Hippocampal formation (tissue), 2 donors: ENCODE results near the gene ZC3H6.
"Not testable (repeated sequence)": the region's sequence is repeated elsewhere in the genome, so short reads cannot be mapped to it uniquely, and the experiment has no call there.

Source experiments
- DNase-seq, 2 donors: peaks; one replicate each; lab custom pipeline; 2025; lab: John Stamatoyannopoulos, UW

The ZC3H6 gene

GRCh38 chr2:112332123-112332696 is 56.8 kb downstream of the ZC3H6 start:
- DNase-seq, result no peak

- DNase-seq, result no peak
These were observed 60.2 kb downstream of the ZC3H6 start for GRCh38 chr2:112335600-112335999.

GRCh38 chr2:112339986-112340385 is 64.6 kb downstream of the ZC3H6 start:
- no peak for DNase-seq

GRCh38 chr2:112340475-112341267 is 65.3 kb downstream of the ZC3H6 start:
- DNase-seq, result no peak

- DNase-seq, result no peak
These were observed 66.7 kb downstream of the ZC3H6 start for GRCh38 chr2:112342067-112342550.

- DNase-seq, result no peak
These were observed 68.6 kb downstream of the ZC3H6 start for GRCh38 chr2:112343827-112344585.

- DNase-seq, result no peak
These were observed 69.9 kb downstream of the ZC3H6 start for GRCh38 chr2:112345030-112346027.

- not testable (repeated sequence) for DNase-seq
These were observed 76.9 kb downstream of the ZC3H6 start for GRCh38 chr2:112352292-112352691.

GRCh38 chr2:112352809-112353603 is 77.6 kb downstream of the ZC3H6 start:
- DNase-seq, result not testable (repeated sequence)

- not testable (repeated sequence) for DNase-seq
These were observed 78.9 kb downstream of the ZC3H6 start for GRCh38 chr2:112354335-112354734.

- DNase-seq, result not testable (repeated sequence)
These were observed 84.7 kb downstream of the ZC3H6 start for GRCh38 chr2:112360055-112360454.
